Activated T-cell treated with anti-CD3 and anti-CD28 coated beads, Interleukin-2, amount 50 U/mL, for 24 hours (primary cell): ENCODE data around the gene GNAZ.
"Not testable (repeated sequence)": the region's sequence is repeated elsewhere in the genome, so short reads cannot be mapped to it uniquely, and the experiment has no call there.

Experiments used
- DNase-seq: peaks from one replicate; pipeline ENCODE4 v3.0.0-alpha.2; 2020
- H3K27ac Mint-ChIP-seq: 2 replicates; pipeline ENCODE4 v1.8.0; 2020; ENCODE audit warnings: mild to moderate bottlenecking, mixed read lengths
- H3K27me3 Mint-ChIP-seq: 2 replicates; pipeline ENCODE4 v1.8.0; 2020; ENCODE audit warnings: mixed read lengths
- H3K36me3 Mint-ChIP-seq: 2 replicates; pipeline ENCODE4 v1.8.0; 2020; ENCODE audit warnings: low read depth, mixed read lengths
- H3K4me1 Mint-ChIP-seq: 2 replicates; pipeline ENCODE4 v1.8.0; 2020; ENCODE audit warnings: low read depth, mixed read lengths
- H3K4me3 Mint-ChIP-seq: 2 replicates; pipeline ENCODE4 v1.8.0; 2020; ENCODE audit warnings: mild to moderate bottlenecking, moderate library complexity, mixed read lengths
- H3K9me3 Mint-ChIP-seq: 2 replicates; pipeline ENCODE4 v1.8.0; 2020; ENCODE audit warnings: mixed read lengths

The GNAZ gene

GRCh38 chr22:23035557-23036277 lies 34.6 kb upstream of the GNAZ start:
- H3K4me3 Mint-ChIP-seq = no peak overlapping the region
- no peaks in the 10 kb centered on the region for H3K36me3 Mint-ChIP-seq
- peaks cover 13% of the 10 kb centered on the region for H3K4me1 Mint-ChIP-seq
- peak overlapping the region; percentile 45 for H3K27ac Mint-ChIP-seq
- DNase-seq = no peak
- H3K9me3 Mint-ChIP-seq = no peaks in the 10 kb centered on the region
- peaks cover 28% of the 10 kb centered on the region for H3K27me3 Mint-ChIP-seq

DNA sequence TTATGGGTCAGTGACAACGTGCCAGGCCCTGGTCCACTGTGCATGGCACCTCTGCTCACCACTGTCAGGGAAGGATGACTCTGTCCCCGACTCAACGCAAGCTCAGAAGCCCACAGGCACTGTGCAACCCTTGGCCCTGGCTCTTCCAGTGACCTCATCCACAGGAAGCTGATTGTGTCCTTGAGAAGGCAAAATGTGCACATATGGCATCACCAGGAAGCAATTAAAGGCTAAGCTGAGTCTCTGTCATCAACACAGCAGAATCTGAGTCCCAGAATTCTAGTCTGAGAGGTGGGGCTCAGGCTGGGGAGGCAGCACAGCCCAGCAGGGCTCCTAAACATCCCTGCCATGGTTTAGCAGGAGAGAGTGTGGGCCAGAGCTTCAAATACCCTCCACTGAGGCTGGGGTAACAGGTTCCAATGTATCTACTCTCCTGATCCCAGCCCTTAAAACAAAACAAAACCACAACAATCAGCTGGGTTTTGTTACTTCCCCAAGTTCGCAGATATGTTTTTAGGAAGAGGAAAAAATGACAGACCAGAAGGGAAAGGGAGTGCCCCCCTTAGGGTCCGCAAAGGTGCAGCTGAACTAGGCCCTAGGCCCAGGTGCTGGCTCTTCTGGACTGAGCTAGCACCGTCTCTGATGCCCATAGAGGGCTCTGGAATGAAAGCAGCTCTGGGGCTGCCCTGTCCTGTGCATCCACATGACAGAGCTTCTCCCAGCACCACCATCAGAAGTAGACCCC lies 33.5 kb upstream of the GNAZ start:
- Mint-ChIP-seq H3K27me3 (peaks cover 28% of the 10 kb centered on the region), H3K36me3 (no peaks in the 10 kb centered on the region), H3K4me3 (no peak overlapping the region), H3K9me3 (no peaks in the 10 kb centered on the region), H3K4me1 (peaks cover 13% of the 10 kb centered on the region), H3K27ac (no peak overlapping the region)
- DNase-seq = no peak

GRCh38 chr22:23037429-23038333 lies 32.6 kb upstream of the GNAZ start:
- Mint-ChIP-seq H3K36me3 (no peaks in the 10 kb centered on the region), H3K9me3 (no peaks in the 10 kb centered on the region), H3K4me1 (peaks cover 13% of the 10 kb centered on the region), H3K4me3 (no peak overlapping the region), H3K27ac (no peak overlapping the region), H3K27me3 (peaks cover 28% of the 10 kb centered on the region)
- DNase-seq = no peak

- H3K4me1 Mint-ChIP-seq = peaks cover 13% of the 10 kb centered on the region
- H3K27ac Mint-ChIP-seq = no peak overlapping the region
- peaks cover 28% of the 10 kb centered on the region for H3K27me3 Mint-ChIP-seq
- DNase-seq = no peak
- no peaks in the 10 kb centered on the region for H3K36me3 Mint-ChIP-seq
- H3K9me3 Mint-ChIP-seq = no peaks in the 10 kb centered on the region
- no peak overlapping the region for H3K4me3 Mint-ChIP-seq
These were observed 32.0 kb upstream of the GNAZ start for GRCh38 chr22:23038334-23038642.

DNA sequence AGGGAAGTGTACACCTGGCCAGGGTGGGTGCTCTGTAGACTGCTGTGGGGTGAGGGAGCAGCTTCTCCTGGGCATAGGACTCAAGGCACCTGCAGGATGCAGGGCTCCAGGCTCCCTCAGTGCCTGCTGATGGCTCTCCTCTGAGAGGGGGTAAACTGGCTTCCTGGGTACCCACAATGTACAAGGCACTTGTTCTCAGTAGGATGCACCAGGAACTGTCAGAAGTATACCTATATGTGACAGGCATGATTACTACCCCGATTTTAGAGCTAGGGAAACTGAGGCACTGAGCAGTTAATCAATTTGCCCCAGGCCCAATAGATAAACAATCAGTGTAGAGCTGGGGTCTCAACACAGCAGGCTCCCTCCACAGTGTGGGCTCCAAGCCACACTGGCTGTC lies 31.4 kb upstream of the GNAZ start:
- no peak for DNase-seq
- H3K4me3 Mint-ChIP-seq = no peak overlapping the region
- no peak overlapping the region for H3K27ac Mint-ChIP-seq
- H3K4me1 Mint-ChIP-seq = peaks cover 13% of the 10 kb centered on the region
- no peaks in the 10 kb centered on the region for H3K9me3 Mint-ChIP-seq
- H3K27me3 Mint-ChIP-seq = peaks cover 25% of the 10 kb centered on the region
- H3K36me3 Mint-ChIP-seq = no peaks in the 10 kb centered on the region

DNA sequence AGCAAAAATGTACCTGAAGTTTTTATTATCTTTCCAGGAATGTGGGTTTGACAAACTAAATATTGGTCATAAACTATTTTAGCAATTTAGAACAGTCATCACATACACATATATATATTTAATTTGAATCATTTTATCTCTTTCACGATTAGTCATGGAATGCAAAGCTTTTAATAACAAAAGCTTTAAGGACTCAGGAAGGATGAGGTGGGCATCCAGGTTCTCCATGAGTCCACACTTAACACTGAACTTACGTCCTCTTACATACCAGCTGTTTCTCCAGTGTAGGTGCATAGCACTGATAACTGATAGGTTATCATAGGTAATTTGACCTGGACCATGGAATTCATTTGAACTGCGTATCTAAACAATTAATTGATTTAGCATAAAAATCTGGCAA lies 28.1 kb upstream of the GNAZ start:
- no peak overlapping the region for H3K4me3 Mint-ChIP-seq
- H3K9me3 Mint-ChIP-seq = peaks cover 3% of the 10 kb centered on the region
- peaks cover 33% of the 10 kb centered on the region for H3K27me3 Mint-ChIP-seq
- no peaks in the 10 kb centered on the region for H3K36me3 Mint-ChIP-seq
- DNase-seq = no peak
- no peaks in the 10 kb centered on the region for H3K4me1 Mint-ChIP-seq
- H3K27ac Mint-ChIP-seq = no peak overlapping the region

- Mint-ChIP-seq H3K9me3 (peaks cover 3% of the 10 kb centered on the region), H3K4me1 (no peaks in the 10 kb centered on the region), H3K27me3 (peaks cover 40% of the 10 kb centered on the region), H3K36me3 (no peaks in the 10 kb centered on the region), H3K27ac (no peak overlapping the region), H3K4me3 (no peak overlapping the region)
- DNase-seq = no peak
These were observed 25.7 kb upstream of the GNAZ start for GRCh38 chr22:23044570-23044969.

DNA sequence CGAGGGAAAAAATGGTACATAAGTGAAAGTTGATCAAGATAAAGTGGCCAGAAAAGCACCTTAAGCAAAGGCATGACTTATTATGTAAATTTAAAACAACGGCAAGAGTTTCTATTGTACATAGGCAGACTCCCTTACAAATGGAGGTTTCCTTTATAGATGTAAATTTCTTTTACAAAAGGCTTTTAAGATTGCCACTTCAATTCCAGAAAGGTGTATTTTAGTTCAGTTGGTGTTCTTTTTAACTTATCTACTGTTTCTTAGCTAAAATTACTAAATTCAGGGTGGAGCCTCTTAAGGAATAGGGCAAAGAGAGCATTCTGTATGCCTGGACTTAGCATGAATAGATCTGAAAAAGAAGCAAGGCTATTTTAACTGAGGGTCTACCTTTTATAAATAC lies 24.9 kb upstream of the GNAZ start:
- Mint-ChIP-seq H3K36me3 (no peaks in the 10 kb centered on the region), H3K27me3 (peaks cover 37% of the 10 kb centered on the region), H3K4me1 (no peaks in the 10 kb centered on the region), H3K27ac (no peak overlapping the region), H3K9me3 (peaks cover 3% of the 10 kb centered on the region), H3K4me3 (no peak overlapping the region)
- DNase-seq = no peak

DNA sequence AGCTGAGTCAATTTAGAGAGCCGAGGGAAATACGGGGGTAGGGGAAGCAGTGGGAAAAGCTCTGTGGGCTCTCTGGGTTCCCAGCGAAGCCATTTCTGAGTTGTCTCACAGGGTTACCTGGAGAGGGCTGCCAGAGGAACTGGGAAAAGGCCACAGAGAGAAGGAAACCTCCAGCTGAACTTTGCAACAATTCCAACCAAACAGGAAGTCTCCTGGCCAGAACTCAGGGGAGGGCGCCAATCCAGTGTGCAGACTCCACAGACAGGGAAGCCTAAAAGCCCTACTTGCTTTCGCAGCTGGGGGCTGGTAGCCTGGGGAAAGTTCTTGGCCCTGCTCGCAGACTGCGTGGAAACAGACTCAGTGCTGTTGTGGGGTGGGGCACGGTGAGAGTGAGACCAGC lies 23.1 kb upstream of the GNAZ start:
- Mint-ChIP-seq H3K27me3 (peaks cover 48% of the 10 kb centered on the region), H3K4me1 (no peaks in the 10 kb centered on the region)

DNA sequence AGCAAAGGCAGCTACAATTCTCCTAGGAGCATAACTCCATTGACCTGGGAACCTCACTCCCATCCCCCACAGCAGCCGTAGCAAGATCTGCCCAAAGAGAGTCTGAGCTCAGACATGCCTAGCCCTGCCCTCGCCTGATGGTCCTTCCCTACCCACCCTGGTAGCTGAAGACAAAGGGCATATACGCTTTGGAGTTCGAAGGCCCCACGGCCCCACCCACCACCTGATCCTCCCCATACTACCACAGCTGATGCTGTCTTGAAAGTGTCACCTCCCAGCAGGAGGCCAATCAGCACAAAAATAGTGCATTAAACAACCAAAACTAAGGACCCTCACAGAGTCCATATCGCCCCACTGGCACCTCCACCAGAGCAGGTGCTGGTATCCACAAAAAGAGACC lies 22.6 kb upstream of the GNAZ start:
- Mint-ChIP-seq H3K9me3 (peaks cover 3% of the 10 kb centered on the region), H3K27me3 (peaks cover 48% of the 10 kb centered on the region), H3K27ac (no peak overlapping the region), H3K36me3 (no peaks in the 10 kb centered on the region), H3K4me1 (no peaks in the 10 kb centered on the region), H3K4me3 (no peak overlapping the region)
- DNase-seq = no peak

More for the DNA sequence above, 23.1 kb upstream of the GNAZ start:
- Mint-ChIP-seq H3K36me3 (no peaks in the 10 kb centered on the region), H3K9me3 (peaks cover 3% of the 10 kb centered on the region), H3K27ac (no peak overlapping the region), H3K4me3 (no peak overlapping the region)
- no peak for DNase-seq

GRCh38 chr22:23050546-23050945 lies 19.8 kb upstream of the GNAZ start:
- peaks cover 41% of the 10 kb centered on the region for H3K27me3 Mint-ChIP-seq
- not testable (repeated sequence) for H3K36me3 Mint-ChIP-seq, H3K4me3 Mint-ChIP-seq, H3K9me3 Mint-ChIP-seq, DNase-seq, H3K4me1 Mint-ChIP-seq, H3K27ac Mint-ChIP-seq

GRCh38 chr22:23053051-23053707 lies 17.1 kb upstream of the GNAZ start:
- Mint-ChIP-seq H3K4me1 (peaks cover 3% of the 10 kb centered on the region), H3K27ac (no peak overlapping the region), H3K9me3 (peaks cover 9% of the 10 kb centered on the region), H3K27me3 (peaks cover 25% of the 10 kb centered on the region), H3K4me3 (no peak overlapping the region), H3K36me3 (no peaks in the 10 kb centered on the region)
- DNase-seq = no peak

- H3K27ac Mint-ChIP-seq = no peak overlapping the region
- peaks cover 9% of the 10 kb centered on the region for H3K9me3 Mint-ChIP-seq
- no peaks in the 10 kb centered on the region for H3K36me3 Mint-ChIP-seq
- no peak for DNase-seq
- H3K4me3 Mint-ChIP-seq = no peak overlapping the region
- peaks cover 3% of the 10 kb centered on the region for H3K4me1 Mint-ChIP-seq
- H3K27me3 Mint-ChIP-seq = peaks cover 17% of the 10 kb centered on the region
These were observed 16.3 kb upstream of the GNAZ start for GRCh38 chr22:23053912-23054530.
